GM12878 (cell line): Measurements from ENCODE around the gene SCNN1A. TPM values are rescaled to one million over a fixed set of nuclear protein-coding genes. Genes with fewer than 3 reads are reported as not detected.

ENCODE experiments used
- ATAC-seq: fragments of 200-7000 bp; cut with Tn5 transposase; 3 replicates; pipeline ENCODE4 v1.9.1; 2020; ENCODE audit warnings: mild to moderate bottlenecking, moderate library complexity
- BruUV-seq: library from RNA; stranded (reverse); fragments of 400-500 nt; replicated peaks from 2 replicates; lab custom pipeline; 2021; lab: Mats Ljungman, UMichigan
- CTCF ChIA-PET: fragments of 300-600 bp; sonication (Branson Sonifier 250); formaldehyde crosslinking; extraction: SDS; loops from one replicate; lab custom pipeline; 2021; ENCODE audit warnings: inconsistent platforms; lab: Yijun Ruan, JAX
- POLR2A ChIA-PET: fragments of 350-600 bp; formaldehyde crosslinking; extraction: SDS; loops from one replicate; lab custom pipeline; 2021; ENCODE audit warnings: inconsistent platforms; lab: Charles Lee
- RAD21 ChIA-PET: fragments of 300-600 bp; sonication (Branson Sonifier 250); formaldehyde crosslinking; loops from one replicate; lab custom pipeline; 2023; ENCODE audit warnings: antibody characterized with exemption; ENCODE audit not compliant: unreplicated experiment; lab: Charles Lee
- SMC1A ChIA-PET: fragments of 300-600 bp; sonication (Branson Sonifier 250); formaldehyde crosslinking; loops from one replicate; lab custom pipeline; 2023; ENCODE audit not compliant: unreplicated experiment, uncharacterized antibody; lab: Charles Lee
- DNase-seq: peaks from one replicate; pipeline ENCODE4 v3.0.0-alpha.2; 2011; ENCODE audit warnings: low read depth, low spot score
- FAIRE-seq: peaks from 3 replicates; lab custom pipeline; 2011; peaks lifted over from hg19 to GRCh38; lab: Jason Lieb, UNC
- H2AFZ ChIP-seq: 2 replicates; pipeline ENCODE4 v1.6.0; 2011; ENCODE audit warnings: low read depth, low read length, control low read depth; ENCODE audit not compliant: control insufficient read depth
- H3K27ac ChIP-seq: 2 replicates; pipeline ENCODE4 v1.5.1; 2011; ENCODE audit warnings: control low read depth; ENCODE audit not compliant: control insufficient read depth, insufficient read depth
- H3K27me3 ChIP-seq, 2 experiments: replicated peaks in 1 of 2; 2 replicates each; pipeline versions ENCODE4 v1.6.0 to v1.6.1; 2011; ENCODE audit warnings: low read length in 1 of 2; ENCODE audit not compliant: control insufficient read depth in 2 of 2, insufficient read depth in 2 of 2
- H3K36me3 ChIP-seq, 2 experiments: 2 replicates each; pipeline ENCODE4 v1.5.1; 2011; ENCODE audit warnings: low read length in 1 of 2; ENCODE audit not compliant: control insufficient read depth in 2 of 2, insufficient read depth in 2 of 2
- H3K4me1 ChIP-seq: 2 replicates; pipeline ENCODE4 v1.6.1; 2011; ENCODE audit warnings: mild to moderate bottlenecking, low read length, moderate library complexity, mixed read lengths; ENCODE audit not compliant: control insufficient read depth, insufficient read depth
- H3K4me2 ChIP-seq: 2 replicates; pipeline ENCODE4 v1.6.0; 2011; ENCODE audit warnings: control low read depth; ENCODE audit not compliant: control insufficient read depth, insufficient read depth
- H3K4me3 ChIP-seq: fragments of 200-600 bp; sonication (generic); 2 replicates; pipeline ENCODE4 v1.5.1; 2016
- H3K79me2 ChIP-seq: 2 replicates; pipeline ENCODE4 v1.6.0; 2011; ENCODE audit warnings: low read length; ENCODE audit not compliant: control insufficient read depth, insufficient read depth
- H3K9ac ChIP-seq: 2 replicates; pipeline ENCODE4 v1.8.0; 2011; ENCODE audit warnings: low read length, control low read depth, mixed read lengths; ENCODE audit not compliant: control insufficient read depth, insufficient read depth
- H3K9me3 ChIP-seq: replicated peaks from 3 replicates; pipeline ENCODE4 v1.5.1; 2011; ENCODE audit warnings: mild to moderate bottlenecking, low read length; ENCODE audit not compliant: control insufficient read depth, insufficient read depth
- H4K20me1 ChIP-seq: 2 replicates; pipeline ENCODE4 v1.6.0; 2011; ENCODE audit not compliant: control insufficient read depth, insufficient read depth
- ATF7 ChIP-seq: fragments of 450-650 bp; IDR thresholded peaks from 2 replicates; pipeline ENCODE4 v1.6.1; 2016; ENCODE audit warnings: low read depth, mild to moderate bottlenecking
- CREB1 ChIP-seq: IDR thresholded peaks from 2 replicates; pipeline ENCODE4 v1.6.1; 2012; ENCODE audit warnings: low read depth, mild to moderate bottlenecking, inconsistent platforms
- CTCF ChIP-seq, 3 experiments: IDR thresholded peaks in 2 of 3; conservative IDR thresholded peaks in 1 of 3; 2 replicates each; pipeline ENCODE4 v1.5.1; 2011; ENCODE audit warnings: low read depth in 3 of 3, low read length in 3 of 3, mild to moderate bottlenecking in 3 of 3, control low read depth in 2 of 3, moderate library complexity in 2 of 3, inconsistent platforms in 1 of 3, mixed read lengths in 1 of 3; ENCODE audit not compliant: control insufficient read depth in 2 of 3, insufficient read depth in 1 of 3; ENCODE audit errors: extremely low read depth in 1 of 3
- ESRRA ChIP-seq: IDR thresholded peaks from 2 replicates; pipeline ENCODE4 v1.6.1; 2012; ENCODE audit warnings: mild to moderate bottlenecking, low read length, improper control_type of control experiment
- FOXM1 ChIP-seq: IDR thresholded peaks from 2 replicates; pipeline ENCODE4 v1.6.1; 2012; ENCODE audit warnings: low read depth, mild to moderate bottlenecking, inconsistent platforms, low read length, moderate library complexity
- GABPA ChIP-seq: IDR thresholded peaks from 2 replicates; pipeline ENCODE4 v1.6.1; 2014; ENCODE audit warnings: antibody characterized with exemption, low read depth, mild to moderate bottlenecking, inconsistent platforms
- POLR2AphosphoS5 ChIP-seq: IDR thresholded peaks from 2 replicates; pipeline ENCODE4 v1.6.1; 2011; ENCODE audit warnings: mild to moderate bottlenecking, low read length, inconsistent platforms
- SPI1 ChIP-seq: IDR thresholded peaks from 2 replicates; pipeline ENCODE4 v1.6.1; 2011; ENCODE audit warnings: low read depth, mild to moderate bottlenecking, low read length, moderate library complexity, borderline replicate concordance; ENCODE audit not compliant: insufficient read depth
- TARDBP ChIP-seq: IDR thresholded peaks from 2 replicates; pipeline ENCODE4 v1.6.1; 2016; ENCODE audit warnings: borderline replicate concordance
- ZNF384 ChIP-seq: IDR thresholded peaks from 2 replicates; pipeline ENCODE4 v1.6.1; 2012; ENCODE audit warnings: low read depth, mild to moderate bottlenecking, low read length, improper control_type of control experiment, borderline replicate concordance
- WGBS: methylation state at CpG from one replicate; pipeline ENCODE4 v1.1.6; 2016; ENCODE audit warnings: low lambda C conversion rate; ENCODE audit not compliant: insufficient replicate concordance, insufficient coverage; ENCODE audit errors: missing lambda C conversion rate; 5-methylcytosine and 5-hydroxymethylcytosine counted together
- in situ Hi-C: fragments of 300-500 bp; cut with MboI; formaldehyde crosslinking; loops from 9 replicates; pipeline ENCODE4 v1.14.3; 2018; ENCODE audit warnings: mixed read lengths
- intact Hi-C: fragments of 100-400 bp; cut with micrococcal nuclease; formaldehyde crosslinking; loops from one replicate; pipeline ENCODE4 v1.14.2; 2022; ENCODE audit not compliant: unreplicated experiment
- polyA plus RNA-seq, 11 experiments: library from polyadenylated mRNA; depleted of rRNA in 4 of 11; unstranded in 6 of 11; stranded (reverse) in 5 of 11; fragments of >200 nt; fragmentation: Nextera tagmentation in 4 of 11; fragmentation: Illumina TruSeq in 1 of 11; extraction: Ambion mirVana in 4 of 11; extraction: Trizol in 1 of 11; gene quantifications; 1 replicate in 1 of 11; 2 replicates in 10 of 11; pipeline versions ENCODE4 v1.2.1 to v1.2.3, GENCODE V29; 2011 to 2016; ENCODE audit warnings: inconsistent platforms in 2 of 11, missing spikeins in 2 of 11, low read depth in 1 of 11
- total RNA-seq, 4 experiments: library from RNA; depleted of rRNA in 3 of 4; stranded (reverse); fragments of >200 nt in 3 of 4; fragmentation: Illumina TruSeq in 1 of 4; extraction: Trizol in 1 of 4; gene quantifications; 2 replicates each; pipeline versions ENCODE4 v1.2.1 to v1.2.3, GENCODE V29; 2013 to 2021
- TF ChIP-seq, protein P1 (sequence below): fragments of 450-650 bp; IDR thresholded peaks from 2 replicates; pipeline ENCODE4 v1.6.1; 2016; ENCODE audit warnings: mild to moderate bottlenecking
- TF ChIP-seq, protein P2 (sequence below): fragments of 450-650 bp; IDR thresholded peaks from 2 replicates; pipeline ENCODE4 v1.6.1; 2014; ENCODE audit warnings: mild to moderate bottlenecking

The SCNN1A gene
- total and polyA plus RNA-seq, 10 of the 15 experiments (the other 5 are each of a cell fraction or from before 2014, with no cell fraction given) = 0.14 to 0.69 TPM; not detected in 8

DNA sequence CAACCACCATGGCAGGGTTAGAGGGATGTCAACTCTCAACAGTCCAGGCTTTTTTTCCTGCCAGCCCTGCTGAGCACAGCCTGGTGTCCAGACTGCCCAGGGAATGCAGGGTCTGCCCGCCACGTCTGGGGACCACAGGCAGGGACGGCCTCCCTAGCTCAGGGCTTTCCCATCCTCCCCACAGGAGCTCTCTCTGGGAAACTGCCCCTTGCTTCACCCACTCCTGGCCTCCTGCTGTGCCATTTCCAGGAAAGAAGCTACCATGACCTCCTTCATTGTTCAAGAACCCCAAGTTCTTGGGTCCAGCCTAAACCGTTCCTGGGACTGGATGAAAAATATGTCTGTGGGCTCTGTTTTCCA is 4.8 kb downstream of the SCNN1A start:
- no peak for FAIRE-seq
- Histone ChIP-seq H3K27me3 (peaks cover 0 to 2% of the 10 kb centered on the region in 2 experiments; a peak in 2 of 4 replicates), H3K79me2 (no peaks in the 10 kb centered on the region), H2AFZ (no peak overlapping the region), H3K9ac (no peak overlapping the region), H3K4me3 (no peak overlapping the region), H3K36me3 (no peaks in the 10 kb centered on the region), H4K20me1 (no peaks in the 10 kb centered on the region), H3K4me2 (no peak overlapping the region), H3K4me1 (peaks cover 13% of the 10 kb centered on the region; the same call in 1 of the 2 replicates), H3K9me3 (no peaks in the 10 kb centered on the region), H3K27ac (no peak overlapping the region)
- WGBS = 29% methylated on average over 4 of the region's 4 CpGs
- intact Hi-C loops (no loop called here), in situ Hi-C loops (no loop called here)
- ChIA-PET POLR2A (no interaction called here), CTCF (no interaction called here), RAD21 (no interaction called here), SMC1A (no interaction called here)
- TF ChIP-seq ATF7 (no peak), POLR2AphosphoS5 (no peak), CTCF (IDR thresholded peaks at IDR 0.05 in 2 of 3, conservative IDR thresholded peaks at IDR 0.05 in 1 of 3; ENCODE audit: control insufficient read depth in 2 of 3, extremely low read depth in 1 of 3, insufficient read depth in 1 of 3, low read depth in 3 of 3, low read length in 3 of 3) (no peak), ESRRA (no peak), SPI1 (no peak), FOXM1 (no peak), CREB1 (no peak), GABPA (no peak), ZNF384 (no peak), TARDBP (no peak)
- TF ChIP-seq, protein P1, sequence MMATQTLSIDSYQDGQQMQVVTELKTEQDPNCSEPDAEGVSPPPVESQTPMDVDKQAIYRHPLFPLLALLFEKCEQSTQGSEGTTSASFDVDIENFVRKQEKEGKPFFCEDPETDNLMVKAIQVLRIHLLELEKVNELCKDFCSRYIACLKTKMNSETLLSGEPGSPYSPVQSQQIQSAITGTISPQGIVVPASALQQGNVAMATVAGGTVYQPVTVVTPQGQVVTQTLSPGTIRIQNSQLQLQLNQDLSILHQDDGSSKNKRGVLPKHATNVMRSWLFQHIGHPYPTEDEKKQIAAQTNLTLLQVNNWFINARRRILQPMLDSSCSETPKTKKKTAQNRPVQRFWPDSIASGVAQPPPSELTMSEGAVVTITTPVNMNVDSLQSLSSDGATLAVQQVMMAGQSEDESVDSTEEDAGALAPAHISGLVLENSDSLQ = no peak
- TF ChIP-seq, protein P2, sequence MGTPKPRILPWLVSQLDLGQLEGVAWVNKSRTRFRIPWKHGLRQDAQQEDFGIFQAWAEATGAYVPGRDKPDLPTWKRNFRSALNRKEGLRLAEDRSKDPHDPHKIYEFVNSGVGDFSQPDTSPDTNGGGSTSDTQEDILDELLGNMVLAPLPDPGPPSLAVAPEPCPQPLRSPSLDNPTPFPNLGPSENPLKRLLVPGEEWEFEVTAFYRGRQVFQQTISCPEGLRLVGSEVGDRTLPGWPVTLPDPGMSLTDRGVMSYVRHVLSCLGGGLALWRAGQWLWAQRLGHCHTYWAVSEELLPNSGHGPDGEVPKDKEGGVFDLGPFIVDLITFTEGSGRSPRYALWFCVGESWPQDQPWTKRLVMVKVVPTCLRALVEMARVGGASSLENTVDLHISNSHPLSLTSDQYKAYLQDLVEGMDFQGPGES = no peak
- BruUV-seq = no TSS peak
- no peak for DNase-seq
- ATAC-seq = no peak
